ENCODE measurements around the gene TBX5.
A peak's percentile ranks its signal among the peaks of the same experiment; 100 is the strongest.

Gene TBX5

DNA sequence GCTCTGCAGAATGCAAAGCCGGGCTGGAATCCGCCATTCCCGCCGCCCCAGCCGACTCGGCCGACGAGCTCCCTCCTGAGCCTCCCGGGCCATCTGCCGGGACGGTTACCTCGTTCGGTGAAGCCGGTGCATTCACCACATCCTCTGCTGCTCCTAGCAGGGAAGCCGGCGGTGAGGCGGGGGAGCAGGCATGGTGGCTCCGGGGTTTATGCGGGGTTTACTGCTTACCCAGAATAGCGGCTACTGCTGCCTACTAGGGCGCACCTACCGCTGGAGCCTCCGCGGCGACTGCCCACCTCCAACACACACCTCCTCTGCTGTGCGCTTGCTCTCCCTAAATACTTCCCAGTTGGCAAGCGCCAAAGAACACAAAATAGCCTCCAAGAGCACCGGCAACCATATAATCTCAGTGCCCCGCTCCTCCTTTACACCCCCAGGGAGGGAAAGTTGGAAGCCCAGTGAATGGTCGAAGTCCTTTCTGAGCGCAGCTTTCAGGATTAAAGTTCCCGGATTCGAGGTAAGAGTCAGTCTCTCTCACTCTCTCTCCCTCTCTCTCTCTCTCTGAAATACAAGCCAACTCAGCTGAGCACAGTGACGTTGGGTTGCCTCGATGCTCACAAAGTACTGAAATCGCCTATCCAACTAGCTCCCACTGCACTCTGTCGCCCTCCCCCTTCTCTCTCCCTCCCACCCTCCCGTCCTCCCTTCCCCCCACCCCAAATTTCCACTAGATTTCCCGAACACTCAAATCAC lies at the start of gene TBX5:
Gene TBX5, minus strand, starts transcription at position 626 of the 753 bp plus-strand sequence. CDS start 2,246 bp downstream, outside the sequence.
- DNase-seq: peak; percentile 79

- no peak for DNase-seq
These were observed 45.7 kb upstream of the TBX5 start for GRCh38 chr12:114451657-114452056.

DNA sequence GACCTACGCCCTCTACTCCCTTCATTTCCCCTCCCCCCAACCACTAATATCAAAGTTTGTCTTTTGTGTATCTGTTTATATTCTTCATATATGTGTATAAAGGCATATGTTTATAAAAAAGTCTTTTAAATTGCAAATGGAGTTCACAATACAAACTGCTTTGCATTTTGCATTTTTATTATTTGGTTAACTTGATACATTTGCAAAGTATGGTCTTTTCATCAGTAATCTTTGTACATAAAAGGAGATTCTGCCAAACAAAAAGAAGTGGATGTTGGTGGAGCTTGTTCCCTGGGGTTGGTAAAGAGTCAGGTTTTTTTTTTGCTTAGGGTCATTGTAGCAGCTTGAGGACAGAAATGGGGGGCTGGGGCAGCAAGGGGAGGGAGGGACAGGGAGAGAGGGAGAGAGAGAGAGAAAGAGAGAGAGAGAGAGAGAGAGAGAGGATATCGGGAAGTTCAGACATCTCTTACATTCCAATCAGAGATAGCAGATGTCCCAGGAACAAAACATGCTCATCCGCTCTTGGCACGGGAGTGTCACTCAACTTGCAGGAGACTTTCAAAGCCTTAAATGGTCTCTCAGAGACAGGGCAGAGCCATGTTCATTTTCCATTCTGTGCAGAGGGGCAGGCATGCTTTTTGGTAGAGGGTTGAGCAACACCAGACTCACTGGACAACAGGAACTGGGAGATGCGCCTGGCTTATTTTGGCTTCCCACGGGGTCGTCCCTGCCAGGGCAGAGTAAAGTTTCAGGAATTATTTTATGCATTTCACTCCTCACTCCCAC lies 44.8 kb upstream of the TBX5 start:
- DNase-seq: no peak

DNA sequence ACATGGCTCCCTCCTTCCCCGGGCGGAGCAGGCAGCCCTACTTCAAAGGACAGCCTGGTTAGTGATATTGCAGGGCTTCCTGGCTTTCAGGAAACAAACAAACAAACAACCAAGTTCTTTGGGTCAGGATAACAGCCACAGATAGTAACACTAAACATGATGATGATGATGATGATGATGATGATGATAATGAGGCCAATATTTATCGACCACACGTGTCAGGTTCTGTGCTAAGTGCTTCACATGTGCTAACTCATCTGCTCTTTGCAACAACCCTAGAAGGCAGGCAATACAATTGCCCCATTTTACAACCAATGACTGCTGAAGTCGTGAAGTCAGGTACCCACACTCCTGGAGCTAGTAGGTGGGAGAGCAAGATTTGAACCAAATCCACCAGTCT lies 44.1 kb upstream of the TBX5 start:
- DNase-seq: no peak

DNA sequence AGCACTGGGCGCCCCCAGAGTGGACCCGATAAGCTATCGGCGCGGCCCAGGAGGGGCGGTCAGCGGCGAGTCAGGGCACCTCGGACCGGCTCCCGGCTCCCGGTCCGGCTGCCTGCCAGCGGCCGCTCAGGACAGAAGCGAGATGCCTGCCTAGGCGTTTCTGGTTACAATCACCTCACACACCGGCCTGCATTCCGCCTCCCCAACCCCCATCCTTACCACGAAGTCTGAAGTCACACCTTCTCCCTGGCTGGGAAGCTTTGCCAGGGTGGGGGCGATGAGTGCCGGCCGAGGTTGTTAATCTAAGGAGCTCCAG lies 42.6 kb upstream of the TBX5 start:
- DNase-seq: no peak

DNA sequence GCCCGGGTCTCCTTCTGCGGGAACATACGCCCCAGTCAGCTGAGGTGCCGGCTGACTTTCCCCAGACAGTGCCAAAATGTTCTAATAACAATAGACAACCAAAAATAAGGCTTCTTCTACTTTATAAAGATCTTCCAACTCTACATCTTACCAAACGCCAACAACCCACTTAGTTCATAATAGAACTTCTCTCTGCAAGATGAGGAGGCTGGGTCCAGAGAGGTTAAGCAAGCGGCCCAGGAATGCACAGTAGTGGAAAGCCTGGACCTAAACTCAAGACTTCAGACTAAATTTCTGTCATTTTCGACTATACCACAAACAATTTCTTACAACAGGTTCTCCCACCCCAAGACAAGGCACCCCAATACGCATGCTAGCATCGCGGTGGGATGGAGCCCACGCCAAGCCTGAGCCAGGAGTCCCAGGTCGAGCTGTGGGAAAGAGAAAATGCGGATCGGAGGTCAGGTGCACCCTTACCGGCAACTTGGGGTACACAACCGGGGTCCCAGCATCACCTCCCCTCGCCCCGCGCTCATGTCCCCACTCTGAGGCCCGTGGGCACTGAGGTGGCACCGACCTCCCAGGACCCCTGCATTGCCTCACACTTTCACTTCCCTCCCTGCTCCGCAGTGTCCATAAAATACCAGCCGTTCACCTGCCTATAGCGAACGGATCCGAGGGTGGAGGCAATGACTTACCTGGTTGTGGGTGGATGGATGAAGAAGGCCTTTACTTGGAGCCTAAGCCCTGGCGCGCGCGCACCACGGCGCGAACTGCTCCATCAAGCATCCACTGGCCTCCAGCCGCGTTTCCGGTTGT lies 42.1 kb upstream of the TBX5 start:
- no peak for DNase-seq

DNA sequence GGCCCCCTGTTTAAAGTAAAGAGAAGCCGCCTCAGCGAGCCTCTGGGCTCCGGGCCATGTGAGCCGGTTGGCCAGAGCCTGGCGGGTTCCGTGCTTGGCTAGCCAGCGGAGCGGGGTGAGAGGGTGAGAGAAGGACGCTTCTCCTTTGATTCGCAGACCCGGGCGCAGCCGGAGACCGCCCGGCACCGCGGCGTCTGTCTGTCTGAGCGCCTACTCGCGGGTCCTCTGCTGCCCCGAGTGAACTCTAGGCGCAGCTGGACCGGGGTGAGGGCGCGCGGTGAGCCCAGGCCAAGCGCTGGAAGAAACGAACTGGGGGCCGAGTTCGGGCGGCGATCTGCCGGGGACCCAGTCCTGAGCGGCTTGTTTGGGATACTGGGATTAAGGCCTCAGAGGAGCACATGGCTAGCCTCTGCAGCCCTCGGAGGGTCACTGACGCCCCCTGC lies 41.4 kb upstream of the TBX5 start:
- DNase-seq: peak; percentile 69

- no peak for DNase-seq
These were observed 39.7 kb upstream of the TBX5 start for GRCh38 chr12:114445401-114446323.

DNA sequence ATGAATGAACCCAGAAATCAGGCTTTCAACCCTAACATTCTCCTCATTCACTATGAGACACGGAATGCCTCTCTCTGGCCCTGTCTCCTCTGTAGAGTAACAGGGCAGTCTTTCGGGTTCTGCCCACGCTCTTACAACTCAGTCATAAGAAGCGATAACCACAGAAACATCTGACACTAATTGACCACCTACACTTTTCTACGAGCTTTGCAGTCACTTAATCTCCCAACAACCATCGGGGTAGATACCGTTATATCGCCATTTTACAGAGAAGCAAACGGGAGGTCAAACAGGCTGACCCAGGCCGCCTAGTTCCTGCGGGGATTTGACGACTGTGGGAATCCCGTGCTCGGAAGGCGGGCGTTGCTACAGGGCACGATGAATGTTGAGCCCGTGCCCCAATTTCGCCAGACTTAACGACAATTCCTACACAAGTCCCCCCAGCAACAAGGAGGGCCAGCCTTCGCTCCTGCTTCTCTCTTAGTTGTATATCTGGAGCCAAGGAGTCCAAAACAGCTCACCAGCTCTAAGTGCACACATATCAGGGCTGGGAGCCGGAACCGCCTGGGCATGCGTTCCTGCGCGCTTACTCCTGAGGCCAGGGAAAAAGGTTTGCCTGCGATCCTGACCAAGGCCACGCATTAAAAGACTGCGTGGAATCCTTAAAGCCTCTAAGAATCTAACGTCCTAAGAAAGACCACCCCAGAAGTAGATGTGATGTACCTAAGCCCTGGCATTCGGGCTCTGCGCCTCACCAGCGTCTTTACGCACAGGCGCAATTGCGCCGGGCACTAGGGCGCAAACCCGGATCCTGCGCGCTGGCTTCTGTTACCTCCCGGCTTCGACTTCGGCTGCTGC lies 38.7 kb upstream of the TBX5 start:
- DNase-seq: no peak

- DNase-seq: no peak
These were observed 37.9 kb upstream of the TBX5 start for GRCh38 chr12:114443607-114444421.

DNA sequence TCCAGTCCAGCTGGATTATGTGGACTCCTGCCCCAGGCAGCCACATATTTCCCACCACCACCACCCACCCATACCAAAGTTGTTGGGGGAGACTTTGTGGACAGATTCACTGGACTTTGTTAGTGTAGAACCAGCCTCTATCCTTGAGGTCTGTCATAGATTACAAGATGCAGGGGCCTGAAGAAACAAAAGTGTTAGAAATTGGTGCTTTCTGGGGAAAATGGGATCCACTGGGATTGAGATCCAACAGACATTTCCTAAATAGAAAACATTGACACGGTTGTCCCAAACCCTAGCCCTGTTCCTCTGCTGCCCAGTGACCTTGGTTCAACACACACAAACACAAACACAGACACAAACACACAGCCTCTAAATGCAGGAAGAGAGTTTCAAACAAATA lies 36.6 kb upstream of the TBX5 start:
- no peak for DNase-seq

- no peak for DNase-seq
These were observed 35.6 kb upstream of the TBX5 start for GRCh38 chr12:114441545-114441944.

DNA sequence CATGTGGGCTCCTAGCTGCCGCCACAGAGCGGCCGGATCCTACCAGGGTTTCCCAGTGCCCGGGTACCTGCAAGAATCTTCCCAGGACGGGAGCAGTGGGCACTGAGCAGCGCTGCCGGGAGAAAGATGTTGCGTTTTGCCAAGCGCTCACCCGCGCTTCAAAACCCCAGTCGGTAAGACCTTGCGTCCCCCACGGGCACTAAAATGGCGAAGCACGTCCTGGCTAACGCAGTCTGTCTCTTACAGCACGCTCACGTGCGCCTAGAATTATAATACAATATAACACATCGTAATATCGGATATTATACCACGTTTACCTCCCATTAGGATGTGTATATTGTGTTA lies 35.1 kb upstream of the TBX5 start:
- DNase-seq: no peak

- peak; percentile 58 for DNase-seq
These were observed 34.5 kb upstream of the TBX5 start for GRCh38 chr12:114440270-114441038.

DNA sequence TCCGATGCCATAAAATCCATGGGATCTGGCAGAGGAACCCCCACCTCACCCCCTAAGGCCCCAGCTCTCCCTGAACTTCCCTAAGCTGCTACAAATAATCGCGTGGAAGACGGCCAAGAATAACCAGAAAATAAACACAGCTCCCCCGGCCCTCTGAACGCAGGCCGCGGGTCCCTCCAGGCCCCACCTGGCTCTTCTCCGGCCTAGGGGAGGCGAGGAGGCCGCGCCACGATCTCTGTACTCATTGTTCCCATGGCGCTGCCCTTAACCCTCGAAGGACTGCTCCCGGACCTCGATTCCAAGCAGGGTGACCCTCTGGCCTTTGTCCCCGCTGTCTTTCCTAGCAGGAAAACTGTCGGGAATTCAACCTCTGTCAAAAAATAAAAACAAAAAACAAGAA lies 33.9 kb upstream of the TBX5 start:
- no peak for DNase-seq

- no peak for DNase-seq
These were observed 33.3 kb upstream of the TBX5 start for GRCh38 chr12:114439261-114439683.

GRCh38 chr12:114438635-114439256 lies 32.8 kb upstream of the TBX5 start:
- no peak for DNase-seq

GRCh38 chr12:114434341-114434740 lies 28.4 kb upstream of the TBX5 start:
- no peak for DNase-seq

DNA sequence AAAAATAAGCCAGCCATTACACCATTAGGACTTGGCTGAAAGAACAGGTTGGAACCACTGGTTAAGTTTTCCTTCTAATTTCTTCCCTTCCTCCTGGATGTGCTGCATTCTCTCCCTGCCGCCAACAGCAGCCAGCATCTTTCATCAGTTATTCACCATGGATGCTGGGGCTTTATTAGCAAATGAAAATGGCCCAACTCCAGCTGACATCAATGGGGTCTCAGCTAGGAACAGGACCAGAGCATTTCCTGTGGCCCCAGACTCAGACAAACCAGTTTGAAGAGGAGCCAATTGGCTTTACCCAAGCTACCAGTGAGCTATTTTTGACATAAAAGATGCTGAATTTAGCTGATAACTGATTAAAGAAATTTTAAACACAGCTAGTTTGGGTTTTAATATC lies 26.0 kb upstream of the TBX5 start:
- DNase-seq: peak; percentile 43

Data from right forelimb (tissue), 1 donor.